ENCODE measurements around the gene NGB. TPM values are rescaled to one million over a fixed set of nuclear protein-coding genes. Genes with fewer than 3 reads are reported as not detected.

NGB gene
- total and polyA plus RNA-seq, 2 donors (not counting 3 experiments of a cell fraction or from before 2014, with no cell fraction given), result not detected

- no peak overlapping the region for H3K4me3 ChIP-seq (replicated peaks in 1 of 3; ENCODE audit: insufficient read depth in 1 of 3, low read depth in 1 of 3, low read length in 3 of 3)
- CTCF ChIA-PET, result interaction anchor here (0.9 to 2.5 kb wide), 3 partner anchors 13 to 411 kb away, joined by 3 to 17 read pairs (median 5); no protein-coding TSS in a partner anchor
- H4K20me1 ChIP-seq (replicated peaks; ENCODE audit: control insufficient read depth, extremely low read depth, insufficient read depth, low read length), result no peaks in the 10 kb centered on the region
- H3K36me3 ChIP-seq (ENCODE audit: control insufficient read depth in 2 of 2, extremely low read depth in 1 of 2, insufficient read depth in 2 of 2, low read length in 2 of 2), result peaks cover 12 to 15% of the 10 kb centered on the region in 2 experiments
- BruUV-seq (replicated peaks), result no TSS peak
- FAIRE-seq, result no peak
- no peaks in the 10 kb centered on the region for H3K9me1 ChIP-seq (replicated peaks; ENCODE audit: control insufficient read depth, extremely low read depth, insufficient read depth, low read length)
- POLR2A ChIA-PET, result no interaction called here
- no peaks in the 10 kb centered on the region for H3K4me1 ChIP-seq (ENCODE audit: control insufficient read depth, extremely low read depth, insufficient read depth, low read length)
- dilution Hi-C loops (cut with MboI; ENCODE audit: extremely low pct_ligation_motif_present, low sequenced_read_pairs) (no loop called here), intact Hi-C loops (cut with micrococcal nuclease) (no loop called here)
- H3K9me3 ChIP-seq (replicated peaks; ENCODE audit: control insufficient read depth, insufficient read depth, low read length), result no peaks in the 10 kb centered on the region
- TF ChIP-seq POLR2A (IDR thresholded peaks at IDR 0.05; ENCODE audit: low read depth, low read length), result no peak
- no peak for TF ChIP-seq GATA2 (IDR thresholded peaks at IDR 0.05; ENCODE audit: insufficient read depth, insufficient read length, low read depth, low read length)
- TF ChIP-seq POLR2AphosphoS5 (IDR thresholded peaks at IDR 0.05; ENCODE audit: insufficient read depth, low read depth, low read length), result no peak
- TF ChIP-seq MAX (IDR thresholded peaks at IDR 0.05; ENCODE audit: insufficient read depth, insufficient read length), result no peak
- no peak for TF ChIP-seq JUN (IDR thresholded peaks at IDR 0.05; ENCODE audit: borderline replicate concordance, insufficient read depth, insufficient read length, low read depth)
- no peak for TF ChIP-seq EZH2 (IDR thresholded peaks at IDR 0.05; ENCODE audit: borderline replicate concordance, low read depth, low read length, severe bottlenecking)
- TF ChIP-seq, protein P1, sequence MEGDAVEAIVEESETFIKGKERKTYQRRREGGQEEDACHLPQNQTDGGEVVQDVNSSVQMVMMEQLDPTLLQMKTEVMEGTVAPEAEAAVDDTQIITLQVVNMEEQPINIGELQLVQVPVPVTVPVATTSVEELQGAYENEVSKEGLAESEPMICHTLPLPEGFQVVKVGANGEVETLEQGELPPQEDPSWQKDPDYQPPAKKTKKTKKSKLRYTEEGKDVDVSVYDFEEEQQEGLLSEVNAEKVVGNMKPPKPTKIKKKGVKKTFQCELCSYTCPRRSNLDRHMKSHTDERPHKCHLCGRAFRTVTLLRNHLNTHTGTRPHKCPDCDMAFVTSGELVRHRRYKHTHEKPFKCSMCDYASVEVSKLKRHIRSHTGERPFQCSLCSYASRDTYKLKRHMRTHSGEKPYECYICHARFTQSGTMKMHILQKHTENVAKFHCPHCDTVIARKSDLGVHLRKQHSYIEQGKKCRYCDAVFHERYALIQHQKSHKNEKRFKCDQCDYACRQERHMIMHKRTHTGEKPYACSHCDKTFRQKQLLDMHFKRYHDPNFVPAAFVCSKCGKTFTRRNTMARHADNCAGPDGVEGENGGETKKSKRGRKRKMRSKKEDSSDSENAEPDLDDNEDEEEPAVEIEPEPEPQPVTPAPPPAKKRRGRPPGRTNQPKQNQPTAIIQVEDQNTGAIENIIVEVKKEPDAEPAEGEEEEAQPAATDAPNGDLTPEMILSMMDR (IDR thresholded peaks at IDR 0.05; ENCODE audit: extremely low read depth in 1 of 2, insufficient read depth in 1 of 2, low read depth in 1 of 2, low read length in 2 of 2), result no peak
- no peak for TF ChIP-seq MYC (IDR thresholded peaks at IDR 0.05; ENCODE audit: low read depth, low read length)
- TF ChIP-seq FOS (IDR thresholded peaks at IDR 0.05; ENCODE audit: borderline replicate concordance, insufficient read depth, low read length), result no peak
- H2AFZ ChIP-seq (ENCODE audit: low read depth, low read length), result no peak overlapping the region
- no peak for DNase-seq (ENCODE audit: low read depth, low spot score)
- no peaks in the 10 kb centered on the region for H3K27me3 ChIP-seq (ENCODE audit: control insufficient read depth in 2 of 2, insufficient read depth in 2 of 2, low read length in 2 of 2)
- H3K79me2 ChIP-seq (ENCODE audit: control insufficient read depth, insufficient read depth, low read length), result no peaks in the 10 kb centered on the region
- H3K9ac ChIP-seq (replicated peaks; ENCODE audit: extremely low read depth, insufficient read depth, low read length), result no peak overlapping the region
- no peak overlapping the region for H3K27ac ChIP-seq (ENCODE audit: insufficient read depth, low read depth, low read length)
- H3K4me2 ChIP-seq (ENCODE audit: insufficient read depth, low read length), result no peak overlapping the region
These were observed 13.1 kb upstream of the NGB start for GRCh38 chr14:77284066-77284465.
